Trophoblast cell (in vitro differentiated cells and primary cell): ENCODE measurements around the gene BEST4.

Experiments
- DNase-seq, 2 donors: peaks; one replicate each; pipeline ENCODE4 v3.0.0-alpha.2; 2016
- H2AFZ ChIP-seq: 2 replicates; pipeline ENCODE4 v1.6.1; 2013; ENCODE audit warnings: low read length, moderate library complexity, mild to moderate bottlenecking; ENCODE audit not compliant: insufficient read depth, poor library complexity
- H2AK5ac ChIP-seq: 2 replicates; pipeline ENCODE4 v1.6.1; 2013; ENCODE audit warnings: mild to moderate bottlenecking, low read length
- H2BK120ac ChIP-seq: 2 replicates; pipeline ENCODE4 v1.6.1; 2013; ENCODE audit warnings: low read length, mild to moderate bottlenecking, moderate library complexity; ENCODE audit not compliant: insufficient read depth, poor library complexity
- H2BK12ac ChIP-seq: 2 replicates; pipeline ENCODE4 v1.6.1; 2013; ENCODE audit warnings: mild to moderate bottlenecking, low read length, moderate library complexity
- H2BK5ac ChIP-seq: 2 replicates; pipeline ENCODE4 v1.6.1; 2013; ENCODE audit warnings: low read length, low read depth, moderate library complexity, mild to moderate bottlenecking; ENCODE audit not compliant: poor library complexity
- H3K14ac ChIP-seq: 2 replicates; pipeline ENCODE4 v1.6.1; 2013; ENCODE audit warnings: mild to moderate bottlenecking, low read length
- H3K18ac ChIP-seq: 2 replicates; pipeline ENCODE4 v1.6.1; 2013; ENCODE audit warnings: mild to moderate bottlenecking, low read length
- H3K23ac ChIP-seq: 2 replicates; pipeline ENCODE4 v1.6.1; 2013; ENCODE audit warnings: low read length
- H3K27ac ChIP-seq: 2 replicates; pipeline ENCODE4 v1.5.1; 2013; ENCODE audit warnings: low read depth, mild to moderate bottlenecking, inconsistent platforms, low read length, moderate library complexity
- H3K27me3 ChIP-seq: 2 replicates; pipeline ENCODE4 v1.6.1; 2013; ENCODE audit warnings: inconsistent platforms, mild to moderate bottlenecking, low read length, moderate library complexity; ENCODE audit not compliant: insufficient read depth
- H3K36me3 ChIP-seq, 2 experiments: 1 replicate in 1 of 2; 2 replicates in 1 of 2; pipeline ENCODE4 v1.6.1; 2013; ENCODE audit warnings: low read length in 2 of 2, mild to moderate bottlenecking in 2 of 2, moderate library complexity in 1 of 2; ENCODE audit not compliant: insufficient read depth in 2 of 2, control insufficient read depth in 1 of 2
- H3K4ac ChIP-seq: 2 replicates; pipeline ENCODE4 v1.6.1; 2013; ENCODE audit warnings: low read depth, mild to moderate bottlenecking, low read length, moderate library complexity
- H3K4me1 ChIP-seq, 2 experiments: 1 replicate in 1 of 2; 2 replicates in 1 of 2; pipeline ENCODE4 v1.6.1; 2013; ENCODE audit warnings: low read length in 2 of 2, mild to moderate bottlenecking in 2 of 2, moderate library complexity in 1 of 2; ENCODE audit not compliant: insufficient read depth in 2 of 2, control insufficient read depth in 1 of 2
- H3K4me2 ChIP-seq: 2 replicates; pipeline ENCODE4 v1.6.1; 2013; ENCODE audit warnings: inconsistent platforms, mild to moderate bottlenecking, low read length, moderate library complexity
- H3K4me3 ChIP-seq: 2 replicates; pipeline ENCODE4 v1.5.1; 2013; ENCODE audit warnings: mild to moderate bottlenecking, low read depth, low read length, inconsistent platforms
- H3K79me1 ChIP-seq: one replicate; pipeline ENCODE4 v1.6.1; 2013; ENCODE audit warnings: low read length
- H3K79me2 ChIP-seq: 2 replicates; pipeline ENCODE4 v1.6.1; 2013; ENCODE audit warnings: low read length, mild to moderate bottlenecking; ENCODE audit not compliant: control insufficient read depth, insufficient read depth, poor library complexity
- H3K9ac ChIP-seq: 2 replicates; pipeline ENCODE4 v1.6.1; 2013; ENCODE audit warnings: mild to moderate bottlenecking, low read length
- H3K9me3 ChIP-seq: 2 replicates; pipeline ENCODE4 v1.6.1; 2013; ENCODE audit warnings: low read depth, mild to moderate bottlenecking, control low read depth, inconsistent platforms, low read length; ENCODE audit not compliant: insufficient read depth
- H4K12ac ChIP-seq: 2 replicates; pipeline ENCODE4 v1.6.1; 2013; ENCODE audit warnings: low read depth, mild to moderate bottlenecking, low read length, moderate library complexity
- H4K8ac ChIP-seq: 2 replicates; pipeline ENCODE4 v1.6.1; 2013; ENCODE audit warnings: low read depth, mild to moderate bottlenecking, low read length, moderate library complexity
- H4K91ac ChIP-seq: one replicate; pipeline ENCODE4 v1.6.1; 2013; ENCODE audit warnings: low read depth, mild to moderate bottlenecking, low read length, moderate library complexity
- WGBS: extraction: QIAGEN DNeasy Blood & Tissue Kit; methylation state at CpG from one replicate; pipeline ENCODE4 v1.1.7; 2013; ENCODE audit warnings: missing lambda C conversion rate; ENCODE audit not compliant: insufficient read length, insufficient coverage; ENCODE audit errors: extremely low coverage; 5-methylcytosine and 5-hydroxymethylcytosine counted together

The BEST4 gene

DNA sequence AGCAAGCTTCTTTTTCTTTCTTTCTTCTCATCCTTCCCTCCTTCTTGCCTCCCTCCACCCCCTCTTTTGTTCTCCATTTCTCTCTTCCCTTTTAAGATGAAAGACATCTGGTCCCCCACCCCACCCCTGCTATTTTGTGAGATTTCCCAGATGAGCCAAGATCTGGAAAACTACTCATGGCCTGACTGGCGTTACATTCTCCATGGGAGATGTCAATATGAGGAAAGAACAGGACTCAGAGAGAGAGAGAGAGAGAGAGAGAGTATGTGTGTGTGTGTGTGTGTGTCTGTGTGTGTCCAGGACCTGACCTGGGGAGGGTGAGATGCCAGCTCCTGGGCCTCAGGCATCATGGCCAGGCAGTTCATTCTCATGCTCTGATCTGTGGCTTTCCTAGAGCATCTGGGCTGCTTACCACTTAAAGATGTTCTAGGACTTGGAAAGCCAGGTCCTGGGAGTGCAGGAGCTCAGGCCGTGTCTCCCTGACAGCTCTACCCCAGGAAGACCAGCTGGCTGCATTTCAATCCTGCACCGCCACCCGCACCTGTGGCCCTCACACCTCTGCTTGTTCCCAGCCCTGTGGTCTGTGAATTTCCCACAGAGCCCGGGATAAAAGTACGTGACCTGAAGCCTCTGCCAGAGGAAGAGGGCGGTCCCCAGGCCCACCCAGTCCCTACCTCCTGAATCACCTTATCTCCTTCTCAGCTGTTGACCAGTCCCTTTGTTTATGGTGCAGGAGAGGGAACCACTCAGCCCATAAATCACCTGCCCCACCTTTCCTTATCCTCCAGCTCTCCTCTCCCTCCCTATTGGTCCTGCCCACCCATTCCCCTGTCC lies 3.2 kb upstream of the BEST4 start:
- H2AFZ ChIP-seq, result no peak overlapping the region
- H3K9ac ChIP-seq, result no peak overlapping the region
- H4K91ac ChIP-seq, result no peak overlapping the region
- H3K27ac ChIP-seq, result no peak overlapping the region
- no peak overlapping the region for H3K4me3 ChIP-seq
- H4K8ac ChIP-seq, result no peak overlapping the region
- no peak for DNase-seq
- H3K4me1 ChIP-seq, result peaks cover 0 to 4% of the 10 kb centered on the region in 2 experiments
- H3K4me2 ChIP-seq, result no peak overlapping the region
- no peaks in the 10 kb centered on the region for H3K36me3 ChIP-seq
- H2AK5ac ChIP-seq, result no peak overlapping the region
- H3K79me2 ChIP-seq, result no peaks in the 10 kb centered on the region
- H3K4ac ChIP-seq, result no peak overlapping the region
- H2BK12ac ChIP-seq, result no peak overlapping the region
- no CpG with 5 or more reads among the region's 7 CpGs for WGBS
- no peak overlapping the region for H3K18ac ChIP-seq
- H3K23ac ChIP-seq, result no peak overlapping the region
- no peaks in the 10 kb centered on the region for H3K27me3 ChIP-seq
- peaks cover 2% of the 10 kb centered on the region for H3K79me1 ChIP-seq
- no peak overlapping the region for H4K12ac ChIP-seq
- H2BK120ac ChIP-seq, result no peak overlapping the region
- H3K14ac ChIP-seq, result no peak overlapping the region
- H3K9me3 ChIP-seq, result no peaks in the 10 kb centered on the region
- no peak overlapping the region for H2BK5ac ChIP-seq

GRCh38 chr1:44787506-44787905 lies 464 bp downstream of the BEST4 start:
- WGBS, result no CpG with 5 or more reads among the region's 10 CpGs
- Histone ChIP-seq H4K91ac (no peak overlapping the region), H4K8ac (no peak overlapping the region), H3K9ac (no peak overlapping the region), H3K79me2 (no peaks in the 10 kb centered on the region), H3K9me3 (peaks cover 2% of the 10 kb centered on the region), H2AK5ac (no peak overlapping the region), H3K27ac (no peak overlapping the region), H3K4me1 (peaks cover 3 to 17% of the 10 kb centered on the region in 2 experiments), H2BK5ac (no peak overlapping the region), H3K27me3 (no peaks in the 10 kb centered on the region), H3K4me2 (no peak overlapping the region), H3K4me3 (no peak overlapping the region), H3K14ac (no peak overlapping the region), H2BK120ac (no peak overlapping the region), H3K18ac (no peak overlapping the region), H2BK12ac (no peak overlapping the region), H2AFZ (no peak overlapping the region), H3K4ac (no peak overlapping the region), H3K79me1 (peaks cover 2% of the 10 kb centered on the region), H3K36me3 (no peaks in the 10 kb centered on the region), H3K23ac (no peak overlapping the region), H4K12ac (no peak overlapping the region)
- no peak for DNase-seq

DNA sequence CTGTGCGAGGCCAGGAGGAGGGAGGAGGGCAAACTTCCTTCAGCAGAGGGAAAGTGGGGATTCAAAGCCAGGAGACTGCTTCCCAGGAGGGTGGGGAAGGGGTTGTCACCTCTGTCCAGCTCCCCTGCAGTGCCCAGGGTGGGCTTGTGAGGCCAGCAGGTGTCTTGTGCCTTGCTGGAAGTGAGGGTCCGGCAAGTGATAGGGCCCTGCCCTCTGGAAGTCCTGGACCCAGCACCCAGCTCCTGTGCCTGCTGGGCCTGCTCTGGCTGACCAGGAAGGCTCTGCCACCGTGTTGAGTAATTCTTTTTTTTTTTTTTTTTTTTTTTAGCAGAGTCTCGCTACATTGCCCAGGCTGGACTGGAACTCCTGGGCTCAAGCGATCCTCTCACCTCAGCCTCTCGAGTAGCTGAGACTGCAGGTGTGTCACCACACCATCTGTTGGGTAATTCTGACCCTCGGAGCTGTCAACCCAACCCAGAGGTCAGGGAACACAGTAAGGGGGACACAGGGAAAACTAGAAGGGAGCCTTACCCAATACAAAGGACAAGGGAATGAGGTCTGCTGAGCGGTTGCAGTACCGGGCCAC lies 1.0 kb downstream of the BEST4 start:
- no peak overlapping the region for H3K4ac ChIP-seq
- no peak overlapping the region for H2BK5ac ChIP-seq
- no peak overlapping the region for H3K27ac ChIP-seq
- DNase-seq, result peak in 1 of 2 donors; percentile 15
- no peak overlapping the region for H2AFZ ChIP-seq
- no peak overlapping the region for H3K18ac ChIP-seq
- H3K4me2 ChIP-seq, result peak overlapping the region; percentile 57
- no peak overlapping the region for H3K4me3 ChIP-seq
- H4K91ac ChIP-seq, result no peak overlapping the region
- WGBS, result no CpG with 5 or more reads among the region's 9 CpGs
- peaks cover 2% of the 10 kb centered on the region for H3K79me1 ChIP-seq
- H3K79me2 ChIP-seq, result no peaks in the 10 kb centered on the region
- no peak overlapping the region for H2BK12ac ChIP-seq
- H2BK120ac ChIP-seq, result no peak overlapping the region
- no peaks in the 10 kb centered on the region for H3K36me3 ChIP-seq
- H3K9ac ChIP-seq, result no peak overlapping the region
- no peak overlapping the region for H3K23ac ChIP-seq
- no peak overlapping the region for H2AK5ac ChIP-seq
- H4K12ac ChIP-seq, result no peak overlapping the region
- H4K8ac ChIP-seq, result peak overlapping the region; percentile 3
- no peaks in the 10 kb centered on the region for H3K27me3 ChIP-seq
- H3K4me1 ChIP-seq, result peaks cover 3 to 17% of the 10 kb centered on the region in 2 experiments
- no peak overlapping the region for H3K14ac ChIP-seq
- peaks cover 2% of the 10 kb centered on the region for H3K9me3 ChIP-seq

DNA sequence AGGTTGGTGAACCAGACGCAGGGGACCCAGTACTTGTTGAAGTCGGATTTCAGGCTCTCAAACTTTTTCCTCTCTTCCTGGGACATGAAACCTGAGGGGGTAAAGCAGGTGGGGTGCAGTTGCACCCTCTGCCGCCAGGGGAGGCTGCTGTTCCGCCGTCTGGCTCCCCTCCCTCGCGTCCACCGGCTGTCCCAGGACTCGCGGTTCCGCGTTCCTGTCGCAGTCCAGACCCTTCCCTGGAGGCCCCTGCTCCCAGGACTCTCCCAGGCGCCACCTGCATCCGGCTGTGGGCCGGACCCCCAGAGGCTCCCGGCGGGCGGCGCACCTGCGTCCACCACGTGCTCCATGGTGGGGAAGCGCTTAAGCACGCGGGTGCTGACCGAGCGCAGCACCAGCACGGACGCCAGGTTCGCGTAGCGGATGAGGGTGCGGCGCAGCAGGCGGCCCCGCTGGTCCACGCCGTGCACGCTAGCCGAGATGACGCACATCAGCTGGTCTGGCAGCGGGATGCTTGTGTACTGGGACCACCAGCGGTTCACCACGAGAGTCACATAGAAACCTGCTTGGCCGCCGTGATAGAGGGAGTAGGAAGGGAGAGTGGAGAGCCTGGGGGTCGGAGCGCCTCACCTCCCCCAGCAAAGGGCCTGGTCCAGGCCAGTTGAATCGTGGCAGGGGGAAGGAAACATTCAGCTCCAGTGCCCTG lies 1.7 kb downstream of the BEST4 start:
- Histone ChIP-seq H3K9me3 (peaks cover 2% of the 10 kb centered on the region), H3K4me3 (peak overlapping the region; percentile 17), H3K4me2 (peak overlapping the region; percentile 57), H3K14ac (no peak overlapping the region), H3K4ac (no peak overlapping the region), H4K91ac (no peak overlapping the region), H3K9ac (no peak overlapping the region), H2AFZ (peak overlapping the region; percentile 20), H3K4me1 (peaks cover 3 to 17% of the 10 kb centered on the region in 2 experiments), H3K18ac (no peak overlapping the region), H2AK5ac (no peak overlapping the region), H4K8ac (peak overlapping the region; percentile 3), H3K79me1 (peaks cover 2% of the 10 kb centered on the region), H3K36me3 (peaks cover under 1% of the 10 kb centered on the region in 2 experiments), H3K23ac (no peak overlapping the region), H3K27ac (no peak overlapping the region), H2BK5ac (no peak overlapping the region), H3K27me3 (no peaks in the 10 kb centered on the region), H4K12ac (no peak overlapping the region), H3K79me2 (no peaks in the 10 kb centered on the region), H2BK12ac (no peak overlapping the region), H2BK120ac (no peak overlapping the region)
- no CpG with 5 or more reads among the region's 49 CpGs for WGBS
- peak; percentile 82 to 86 for DNase-seq
